Measurements from ENCODE around the gene BCLAF1.
A peak's percentile ranks its signal among the peaks of the same experiment; 100 is the strongest.
"Not testable (repeated sequence)": the region's sequence is repeated elsewhere in the genome, so short reads cannot be mapped to it uniquely, and the experiment has no call there.

BCLAF1 gene

GRCh38 chr6:136236466-136237293, 53.0 kb downstream of the BCLAF1 start:
- DNase-seq = no peak

- DNase-seq = no peak
Measured at GRCh38 chr6:136235233-136235564, 54.4 kb downstream of the BCLAF1 start.

GRCh38 chr6:136232701-136233100, 56.9 kb downstream of the BCLAF1 start:
- no peak for DNase-seq

DNA sequence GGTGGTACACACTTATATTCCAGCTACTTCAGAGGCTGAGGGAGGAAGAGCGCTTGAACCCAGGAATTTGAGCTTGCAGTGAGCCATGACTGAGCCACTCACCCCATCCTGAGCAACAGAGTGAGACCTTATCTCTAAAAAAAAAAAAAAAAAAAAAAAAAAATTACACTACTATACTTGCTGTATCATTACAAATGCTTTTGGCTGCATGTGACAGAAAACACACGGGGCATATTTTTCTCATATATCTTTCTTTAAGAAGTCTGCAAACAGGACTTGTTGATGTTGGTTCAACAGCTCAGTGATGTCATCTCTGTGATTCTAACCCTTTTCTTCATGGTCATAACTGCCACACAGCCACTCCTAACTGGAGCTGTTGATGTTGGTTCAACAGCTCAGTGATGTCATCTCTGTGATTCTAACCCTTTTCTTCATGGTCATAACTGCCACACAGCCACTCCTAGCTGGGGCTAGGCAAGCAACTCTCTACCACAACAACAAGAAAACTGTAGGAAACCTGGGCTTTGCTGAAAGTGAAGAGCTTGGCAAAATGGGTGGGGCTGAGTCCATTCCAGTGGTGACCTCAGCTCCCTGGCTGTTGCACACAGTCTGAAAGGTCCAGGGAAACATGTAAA, 59.3 kb downstream of the BCLAF1 start:
- no peak for DNase-seq

GRCh38 chr6:136228814-136229213, 60.8 kb downstream of the BCLAF1 start:
- DNase-seq = no peak

DNA sequence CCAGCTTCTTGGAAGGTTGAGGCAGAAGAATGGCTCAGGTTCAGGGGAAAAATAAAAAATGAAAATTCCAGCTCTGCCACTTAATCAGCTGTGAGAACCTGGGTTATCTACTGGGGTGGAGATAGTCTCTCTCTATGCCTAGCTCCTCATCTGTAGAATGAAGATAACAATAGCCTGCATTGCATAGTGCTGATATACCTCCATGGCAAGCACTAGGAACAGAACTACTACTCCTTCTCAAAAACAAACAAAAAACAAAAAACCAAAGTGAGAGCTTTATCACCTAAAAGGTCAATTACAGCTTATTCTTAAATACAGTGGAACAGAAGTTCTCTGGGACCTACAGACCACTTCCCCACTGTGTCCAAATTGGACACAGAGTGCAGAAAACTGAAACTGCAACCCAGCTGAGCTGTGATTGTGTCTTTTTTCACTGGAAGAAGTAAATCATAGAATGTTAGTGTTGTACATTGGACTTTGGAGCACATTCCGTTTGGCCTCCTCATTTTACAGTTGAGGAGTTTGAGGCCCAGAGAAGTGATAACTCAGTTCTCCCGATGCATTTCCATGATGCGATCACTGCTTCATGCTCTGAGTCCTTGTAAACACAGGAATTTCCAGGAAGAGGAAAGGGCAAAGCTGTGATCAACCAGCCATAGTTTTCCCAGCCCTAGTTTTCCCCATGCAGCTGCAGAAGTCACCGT, 62.8 kb downstream of the BCLAF1 start:
- no peak for DNase-seq

DNA sequence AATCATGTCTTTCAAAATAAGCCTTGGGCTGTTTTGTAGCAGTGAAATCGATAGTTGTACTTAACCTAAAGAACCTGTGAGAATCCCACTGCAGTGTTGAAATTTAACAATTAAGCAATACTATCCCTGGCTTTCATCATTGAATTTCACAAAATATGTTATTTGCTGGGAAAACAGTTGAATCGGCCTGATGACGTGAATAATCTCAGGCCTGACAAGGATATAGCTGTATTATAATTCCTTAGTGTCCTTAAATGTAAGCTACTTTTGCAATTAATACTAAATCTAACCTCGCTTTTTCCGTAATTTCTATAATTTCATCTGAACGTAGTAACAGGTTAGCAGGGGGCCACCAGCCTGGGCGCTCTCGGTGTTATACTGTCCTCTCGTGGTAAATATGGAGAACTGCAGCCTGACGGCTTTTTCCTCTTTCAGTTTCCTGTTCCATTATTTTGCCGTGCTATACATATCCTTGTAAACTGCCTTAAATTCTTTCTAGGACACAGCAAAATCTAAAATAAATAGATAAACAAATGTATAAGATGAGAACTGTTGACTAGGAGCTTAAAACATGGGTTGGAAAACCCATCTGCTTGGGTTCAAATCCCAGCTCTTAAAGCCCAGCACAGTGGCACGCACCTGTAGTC, 63.5 kb downstream of the BCLAF1 start:
- peak; percentile 62 for DNase-seq

DNA sequence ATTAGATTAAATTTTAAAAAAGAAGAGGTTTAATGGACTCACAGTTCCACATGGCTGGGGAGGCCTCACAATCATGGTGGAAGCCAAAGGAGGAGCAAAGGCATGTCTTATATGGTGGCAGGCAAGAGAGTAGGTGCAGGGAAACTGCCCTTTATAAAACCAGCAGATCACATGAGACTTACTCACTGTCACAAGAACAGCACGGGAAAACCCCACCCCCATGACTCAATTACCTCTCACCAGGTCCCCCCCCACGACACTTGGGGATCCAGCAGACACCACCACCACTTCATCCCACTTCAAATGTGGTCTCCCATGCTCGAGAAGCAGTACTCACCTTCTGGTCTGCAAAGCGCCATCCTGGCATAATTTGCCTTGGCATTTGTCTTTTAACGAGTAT, 64.2 kb downstream of the BCLAF1 start:
- DNase-seq = no peak

- not testable (repeated sequence) for DNase-seq
Measured at GRCh38 chr6:136224974-136225373, 64.7 kb downstream of the BCLAF1 start.

DNA sequence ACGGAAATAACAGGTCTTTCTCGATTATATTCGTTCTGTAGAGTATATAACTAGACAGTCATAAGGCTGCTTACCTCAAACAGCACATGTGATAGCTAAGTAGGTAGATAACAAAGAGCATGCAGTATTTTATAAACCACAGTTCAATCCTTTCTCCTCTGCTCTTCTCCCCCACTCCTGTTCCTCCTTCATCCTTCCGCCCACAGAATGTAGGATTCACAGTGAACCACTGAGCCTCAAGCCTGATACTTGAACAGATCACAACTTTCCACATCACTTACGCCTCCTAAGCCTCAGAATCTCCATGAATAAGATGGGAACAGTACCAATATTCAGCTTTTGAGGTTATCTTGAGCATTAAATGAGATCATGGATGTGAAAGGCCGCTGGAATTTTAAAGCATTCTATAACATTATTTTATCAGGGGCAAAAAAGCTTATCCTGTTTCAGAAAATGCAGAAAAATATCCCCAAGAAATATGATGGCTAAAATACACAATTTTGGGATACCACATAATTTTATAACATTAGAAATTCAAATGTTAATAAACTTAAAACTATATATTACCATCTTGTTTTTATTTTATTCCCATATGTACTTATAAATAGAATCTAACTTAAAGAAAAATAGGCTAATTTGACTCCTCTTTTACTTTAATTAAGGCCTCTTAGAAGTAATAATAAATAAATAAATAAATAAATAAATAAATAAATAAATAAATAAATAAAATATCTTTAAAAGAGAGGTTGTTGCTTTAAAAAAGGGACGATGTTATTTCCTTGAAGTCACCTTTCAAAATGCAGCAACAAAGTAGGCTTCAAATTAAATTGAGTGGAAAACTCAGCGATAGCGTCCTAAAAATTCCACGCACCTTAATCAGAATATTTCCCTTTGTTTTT, 72.9 kb downstream of the BCLAF1 start:
- DNase-seq = no peak

DNA sequence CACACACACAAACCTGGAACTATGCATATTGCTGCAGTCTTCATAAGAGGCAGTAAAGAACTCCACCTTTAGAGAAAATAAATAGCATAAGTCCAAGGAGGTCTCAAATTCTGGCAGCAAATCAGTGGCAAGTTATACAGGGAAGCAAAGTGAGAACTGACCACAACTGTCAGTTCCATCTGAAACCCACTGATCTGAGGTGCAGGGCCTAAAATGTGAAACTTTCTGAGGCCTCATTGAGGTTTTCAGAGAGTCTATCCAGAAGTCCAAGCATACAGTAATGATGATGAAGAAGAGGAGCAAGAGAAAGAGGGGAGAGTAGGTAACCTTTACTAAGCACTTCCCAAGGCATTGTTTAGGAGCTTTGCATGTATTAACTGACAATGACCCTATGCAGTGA, 75.8 kb downstream of the BCLAF1 start:
- DNase-seq = no peak

- DNase-seq = no peak
Measured at GRCh38 chr6:136213012-136213539, 76.6 kb downstream of the BCLAF1 start.

DNA sequence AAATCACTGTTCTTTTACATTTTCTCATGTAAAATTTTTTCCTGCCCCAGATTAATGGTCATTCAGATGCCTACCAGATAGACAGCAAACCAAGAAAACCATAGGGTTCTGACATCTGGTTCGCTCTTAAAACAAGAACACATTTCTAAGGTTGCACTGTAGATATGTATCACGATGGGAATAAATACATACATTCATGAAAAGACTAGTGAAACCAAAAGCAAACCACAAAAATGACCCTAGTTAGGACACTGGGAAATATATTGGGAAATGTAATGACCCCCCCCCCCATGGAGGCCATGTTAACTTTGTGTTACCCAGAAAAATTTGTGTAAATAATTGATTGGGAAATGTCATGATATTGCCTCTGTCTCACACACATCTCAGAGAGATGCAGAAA, 77.0 kb downstream of the BCLAF1 start:
- DNase-seq = no peak

- no peak for DNase-seq
Measured at GRCh38 chr6:136210398-136211165, 79.1 kb downstream of the BCLAF1 start.

- no peak for DNase-seq
Measured at GRCh38 chr6:136209496-136209895, 80.2 kb downstream of the BCLAF1 start.

DNA sequence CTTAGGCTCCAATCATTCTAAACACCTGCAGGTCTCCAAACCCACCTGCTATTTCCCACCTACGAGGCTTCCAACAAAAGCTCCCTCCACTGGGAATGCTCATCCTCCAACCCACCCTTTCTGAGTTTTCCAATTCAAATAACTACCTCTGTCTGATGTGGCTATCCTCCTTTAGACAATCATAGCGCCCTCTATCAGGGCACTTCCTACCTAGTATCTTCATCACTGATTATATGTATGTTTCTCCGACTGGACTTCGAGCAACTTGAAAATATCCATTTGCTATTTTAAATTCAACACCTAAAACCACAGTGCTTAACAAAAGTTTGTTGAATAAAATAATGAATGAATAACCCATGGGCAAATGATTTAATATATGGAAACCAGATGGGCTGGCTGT, 80.9 kb downstream of the BCLAF1 start:
- DNase-seq = no peak

All from CD4-positive, alpha-beta T cell treated with Interleukin-6 for 4 hours (primary cell).